WTC11 (cell line): ENCODE measurements around the gene MRPL10. TPM values are rescaled to one million over a fixed set of nuclear protein-coding genes. Genes with fewer than 3 reads are reported as not detected.

Source experiments
- ATAC-seq: fragments of 200-7000 bp; cut with Tn5 transposase; 2 replicates; pipeline ENCODE4 v1.10.0; 2021; ENCODE audit warnings: mild to moderate bottlenecking, moderate library complexity
- CTCF ChIA-PET: fragments of 300-600 bp; sonication (Branson Sonifier 250); formaldehyde crosslinking; loops from one replicate; lab custom pipeline; 2021; ENCODE audit warnings: antibody characterized with exemption; lab: Charles Lee
- POLR2A ChIA-PET: fragments of 350-600 bp; sonication (Branson Sonifier 250); formaldehyde crosslinking; loops from one replicate; lab custom pipeline; 2021; ENCODE audit warnings: antibody characterized with exemption; lab: Charles Lee
- DNase-seq: peaks from one replicate; pipeline ENCODE4 v3.0.0; 2021; ENCODE audit warnings: low spot score
- H3K27ac Mint-ChIP-seq: 2 replicates; pipeline ENCODE4 v1.8.0; 2021; ENCODE audit warnings: mixed read lengths
- H3K27me3 Mint-ChIP-seq: 2 replicates; pipeline ENCODE4 v1.8.0; 2021; ENCODE audit warnings: low read depth, mild to moderate bottlenecking, moderate library complexity, mixed read lengths
- H3K36me3 Mint-ChIP-seq: 2 replicates; pipeline ENCODE4 v1.8.0; 2021; ENCODE audit warnings: mixed read lengths
- H3K4me1 Mint-ChIP-seq: 2 replicates; pipeline ENCODE4 v1.8.0; 2022; ENCODE audit warnings: mixed read lengths
- H3K4me3 Mint-ChIP-seq: 2 replicates; pipeline ENCODE4 v1.8.0; 2021; ENCODE audit warnings: mild to moderate bottlenecking, moderate library complexity, mixed read lengths
- H3K9me3 Mint-ChIP-seq: 2 replicates; pipeline ENCODE4 v1.8.0; 2021; ENCODE audit warnings: mixed read lengths
- ARID4B ChIP-seq: sonication (generic); formaldehyde crosslinking; IDR thresholded peaks from 2 replicates; pipeline ENCODE4 v1.8.0; 2023; ENCODE audit warnings: missing genetic modification reagents, mild to moderate bottlenecking, borderline replicate concordance
- ATF1 ChIP-seq: sonication (generic); formaldehyde crosslinking; IDR thresholded peaks from 2 replicates; pipeline ENCODE4 v1.8.1; 2023; ENCODE audit warnings: mild to moderate bottlenecking, moderate library complexity, missing genetic modification reagents
- FOXJ3 ChIP-seq: sonication (generic); formaldehyde crosslinking; IDR thresholded peaks from 2 replicates; pipeline ENCODE4 v1.9.0; 2021; ENCODE audit warnings: missing genetic modification reagents, mild to moderate bottlenecking, borderline replicate concordance
- NFATC4 ChIP-seq: fragments of 250-450 bp; sonication (Bioruptor Pico); IDR thresholded peaks from 2 replicates; pipeline ENCODE4 v1.9.0; 2021; ENCODE audit warnings: mild to moderate bottlenecking
- SMAD3 ChIP-seq: sonication (generic); formaldehyde crosslinking; IDR thresholded peaks from 2 replicates; pipeline ENCODE4 v1.8.0; 2022; ENCODE audit warnings: missing genetic modification reagents, mild to moderate bottlenecking, borderline replicate concordance
- ZBTB21 ChIP-seq: sonication (generic); formaldehyde crosslinking; IDR thresholded peaks from 2 replicates; pipeline ENCODE4 v1.8.1; 2023; ENCODE audit warnings: mild to moderate bottlenecking, missing genetic modification reagents, borderline replicate concordance
- ZNF121 ChIP-seq: sonication (generic); formaldehyde crosslinking; IDR thresholded peaks from 2 replicates; pipeline ENCODE4 v1.8.0; 2023; ENCODE audit warnings: missing genetic modification reagents
- ZNF281 ChIP-seq: sonication (generic); formaldehyde crosslinking; IDR thresholded peaks from 2 replicates; pipeline ENCODE4 v1.8.0; 2023; ENCODE audit warnings: mild to moderate bottlenecking, missing genetic modification reagents
- ZNF416 ChIP-seq: fragments of 250-450 bp; sonication (Bioruptor Pico); IDR thresholded peaks from 2 replicates; pipeline ENCODE4 v1.9.0; 2021; ENCODE audit warnings: mild to moderate bottlenecking, inconsistent platforms
- ZNF423 ChIP-seq: fragments of 250-450 bp; sonication (Bioruptor Pico); IDR thresholded peaks from 2 replicates; pipeline ENCODE4 v2.1.2; 2022; ENCODE audit warnings: mild to moderate bottlenecking, moderate library complexity
- ZNF671 ChIP-seq: fragments of 250-450 bp; sonication (Bioruptor Pico); IDR thresholded peaks from 2 replicates; pipeline ENCODE4 v1.8.0; 2021; ENCODE audit warnings: mild to moderate bottlenecking
- total RNA-seq: library from RNA; stranded (reverse); gene quantifications from 3 replicates; pipeline ENCODE4 v1.2.3, GENCODE V29; 2021
- TF ChIP-seq, protein P1 (sequence below): sonication (generic); formaldehyde crosslinking; conservative IDR thresholded peaks from 2 replicates; pipeline ENCODE4 v1.8.1; 2022; ENCODE audit warnings: mild to moderate bottlenecking, missing genetic modification reagents
- TF ChIP-seq, protein P2 (sequence below): fragments of 250-450 bp; sonication (Bioruptor Pico); conservative IDR thresholded peaks from 2 replicates; pipeline ENCODE4 v1.9.0; 2021; ENCODE audit warnings: mild to moderate bottlenecking
- TF ChIP-seq, protein P3 (sequence below): fragments of 250-450 bp; sonication (Bioruptor Pico); IDR thresholded peaks from 2 replicates; pipeline ENCODE4 v2.1.2; 2022; ENCODE audit warnings: mild to moderate bottlenecking, moderate library complexity

MRPL10 gene
- total RNA-seq, 1 experiment from 2014 or later: 80.1 TPM

- no peaks in the 10 kb centered on the region for H3K9me3 Mint-ChIP-seq
- no peak overlapping the region for H3K27ac Mint-ChIP-seq
- H3K27me3 Mint-ChIP-seq: peaks cover 53% of the 10 kb centered on the region
- TF ChIP-seq ZNF121: no peak
- no peak for TF ChIP-seq ARID4B (CRISPR knock-in tag)
- TF ChIP-seq NFATC4: no peak
- TF ChIP-seq, protein P1, sequence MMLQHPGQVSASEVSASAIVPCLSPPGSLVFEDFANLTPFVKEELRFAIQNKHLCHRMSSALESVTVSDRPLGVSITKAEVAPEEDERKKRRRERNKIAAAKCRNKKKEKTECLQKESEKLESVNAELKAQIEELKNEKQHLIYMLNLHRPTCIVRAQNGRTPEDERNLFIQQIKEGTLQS (CRISPR knock-in tag): no peak
- TF ChIP-seq, protein P2, sequence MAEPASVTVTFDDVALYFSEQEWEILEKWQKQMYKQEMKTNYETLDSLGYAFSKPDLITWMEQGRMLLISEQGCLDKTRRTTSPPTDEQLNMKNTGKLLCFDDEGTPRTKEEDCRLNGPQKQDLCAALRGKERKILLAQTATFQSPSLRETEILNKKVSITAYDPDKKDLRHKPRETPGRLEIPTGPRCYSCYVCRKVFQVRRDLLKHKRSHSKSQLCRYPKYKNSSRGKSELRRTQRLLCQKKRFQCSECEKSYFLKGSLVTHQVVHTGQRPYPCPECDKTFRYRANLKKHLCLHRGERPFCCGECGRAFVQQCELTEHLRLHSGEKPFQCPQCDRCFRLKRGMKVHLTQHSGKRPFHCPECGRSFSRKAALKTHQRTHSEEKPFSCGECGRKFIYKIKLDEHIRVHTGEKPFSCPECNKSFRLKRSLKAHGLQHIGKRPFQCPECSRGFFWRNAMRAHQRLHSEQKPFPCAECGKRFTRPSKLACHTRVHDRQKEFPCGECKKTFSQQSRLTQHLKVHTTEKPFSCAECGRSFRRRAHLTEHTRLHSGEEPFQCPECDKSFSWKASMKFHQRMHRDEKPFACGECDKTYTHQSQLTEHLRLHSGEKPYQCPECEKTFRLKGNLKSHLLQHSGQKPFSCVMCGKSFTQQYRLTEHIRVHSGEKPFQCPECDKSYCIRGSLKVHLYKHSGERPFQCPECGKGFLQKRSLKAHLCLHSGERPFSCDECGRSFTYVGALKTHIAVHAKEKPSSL (CRISPR knock-in tag): no peak
- TF ChIP-seq ZNF671 (CRISPR knock-in tag): no peak
- no peak for TF ChIP-seq ZNF423 (CRISPR knock-in tag)
- no peak for TF ChIP-seq ZNF416
- TF ChIP-seq ZBTB21 (CRISPR knock-in tag): no peak
- TF ChIP-seq FOXJ3: no peak
- TF ChIP-seq, protein P3, sequence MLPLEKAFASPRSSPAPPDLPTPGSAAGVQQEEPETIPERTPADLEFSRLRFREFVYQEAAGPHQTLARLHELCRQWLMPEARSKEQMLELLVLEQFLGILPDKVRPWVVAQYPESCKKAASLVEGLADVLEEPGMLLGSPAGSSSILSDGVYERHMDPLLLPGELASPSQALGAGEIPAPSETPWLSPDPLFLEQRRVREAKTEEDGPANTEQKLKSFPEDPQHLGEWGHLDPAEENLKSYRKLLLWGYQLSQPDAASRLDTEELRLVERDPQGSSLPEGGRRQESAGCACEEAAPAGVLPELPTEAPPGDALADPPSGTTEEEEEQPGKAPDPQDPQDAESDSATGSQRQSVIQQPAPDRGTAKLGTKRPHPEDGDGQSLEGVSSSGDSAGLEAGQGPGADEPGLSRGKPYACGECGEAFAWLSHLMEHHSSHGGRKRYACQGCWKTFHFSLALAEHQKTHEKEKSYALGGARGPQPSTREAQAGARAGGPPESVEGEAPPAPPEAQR (CRISPR knock-in tag): no peak
- no peak for TF ChIP-seq ATF1 (CRISPR knock-in tag)
- TF ChIP-seq SMAD3 (CRISPR knock-in tag): no peak
- TF ChIP-seq ZNF281 (CRISPR knock-in tag): no peak
- no peak overlapping the region for H3K4me3 Mint-ChIP-seq
- H3K4me1 Mint-ChIP-seq: peaks cover 12% of the 10 kb centered on the region
- no peaks in the 10 kb centered on the region for H3K36me3 Mint-ChIP-seq
- POLR2A ChIA-PET: interaction anchor here (0.6 kb wide), 1 partner anchor 10 kb away, joined by 4 read pairs; no protein-coding TSS in a partner anchor
- CTCF ChIA-PET: interaction anchor here (0.8 to 2.5 kb wide), 5 partner anchors 9 to 27 kb away, joined by 3 to 15 read pairs (median 9); partner anchors contain the start of gene SCRN2
- no peak for ATAC-seq
- no peak for DNase-seq
Observed at GRCh38 chr17:47862621-47863440, 31.5 kb upstream of the MRPL10 start.
